Measurements from ENCODE around the gene PEG3.

- TF ChIP-seq CTCF (IDR thresholded peaks at IDR 0.05; ENCODE audit: low read depth, low read length) = no peak
- no peak for TF ChIP-seq EZH2phosphoT487 (IDR thresholded peaks at IDR 0.05; ENCODE audit: low read depth)
Observed at GRCh38 chr19:56838909-56839651, 1.4 kb downstream of the PEG3 start.
